Pancreas (tissue), 10 donors: Measurements from ENCODE around the gene ATIC. TPM values are rescaled to one million over a fixed set of nuclear protein-coding genes. Genes with fewer than 3 reads are reported as not detected.
"Not testable (repeated sequence)": the region's sequence is repeated elsewhere in the genome, so short reads cannot be mapped to it uniquely, and the experiment has no call there.

Source experiments
- ATAC-seq, 4 donors: fragments of 200-7000 bp; cut with Tn5 transposase; one replicate each; pipeline versions ENCODE4 v1.8.0 to v1.9.1; 2020; ENCODE audit warnings: mild to moderate bottlenecking in 4 of 4, moderate library complexity in 4 of 4
- DNase-seq, 6 donors: peaks; one replicate each; pipeline ENCODE4 v3.0.0-alpha.2; 2020
- FAIRE-seq: peaks from 2 replicates; lab custom pipeline; 2012; peaks lifted over from hg19 to GRCh38; lab: Jason Lieb, UNC
- H3K27ac ChIP-seq, 4 donors: fragments of 200-600 bp; sonication (generic); 1 replicate in 3 of 4; 2 replicates in 1 of 4; pipeline versions ENCODE4 v1.5.0 to v1.8.0; 2020
- H3K27me3 ChIP-seq, 4 donors: fragments of 200-600 bp; one replicate each; pipeline ENCODE4 v1.8.0; 2021
- H3K36me3 ChIP-seq, 3 donors: fragments of 200-600 bp; sonication (generic) in 1 of 3; one replicate each; pipeline versions ENCODE4 v1.5.0 to v1.8.0; 2020 to 2021
- H3K4me1 ChIP-seq, 3 donors: fragments of 200-600 bp; one replicate each; pipeline ENCODE4 v1.8.0; 2021
- H3K4me3 ChIP-seq, 4 donors: fragments of 200-600 bp; sonication (generic) in 2 of 4; one replicate each; pipeline versions ENCODE4 v1.5.0 to v1.8.0; 2020 to 2021
- H3K9me3 ChIP-seq, 4 donors: fragments of 200-600 bp; one replicate each; pipeline ENCODE4 v1.8.0; 2021
- WGBS, 2 donors: extraction: QIAGEN DNeasy Blood & Tissue Kit; methylation state at CpG; one replicate each; pipeline ENCODE4 v1.1.7; 2013; 5-methylcytosine and 5-hydroxymethylcytosine counted together
- intact Hi-C, 3 donors: fragments of 100-400 bp; cut with DNase I; formaldehyde crosslinking; loops; one replicate each; pipeline versions ENCODE4 v1.11.1 to v1.14.2; 2022
- polyA plus RNA-seq, 2 donors: library from polyadenylated mRNA; stranded (reverse); fragments of 200-250 nt; gene quantifications; one replicate each; pipeline ENCODE4 v1.2.3, GENCODE V29; 2013
- total RNA-seq, 6 donors: library from RNA; stranded (reverse); fragmentation: NEBNext Ultra II Directional in 4 of 6; extraction: Animal tissue kit (Norgen Biotek cat#: 25700) in 4 of 6; gene quantifications; one replicate each; pipeline versions ENCODE4 v1.2.1 to v1.2.4, GENCODE V29; 2021 to 2023
- TF ChIP-seq, protein P1 (sequence below), 4 donors: fragments of 200-600 bp; sonication (generic) in 3 of 4; IDR thresholded peaks; one replicate each; pipeline versions ENCODE4 v1.5.0 to v1.8.0; 2021; ENCODE audit warnings: antibody characterized with exemption in 4 of 4
- donor health status: healthy with polysubstance abuse.
- donor health status: DM: no; HTN: no; CAD: no; lungs with moderate emphysema.
- donor health status: DM: no; HTN: no; CAD: no.
- donor health status: control.
- donor health status: control.
- donor health status: Bipolar disorder and iron deficiency.
- donor health status: DM: yes; HTN: yes; CAD: no.
- donor health status: DM: no; HTN: no; CAD: no.
- donor health status: DM: no; HTN: no; CAD: no.
- donor health status: DM: yes; HTN: yes; CAD: no.

Gene ATIC
- total and polyA plus RNA-seq, 8 donors: 38.6 to 73.2 (median 45.6) TPM

GRCh38 chr2:215358891-215359575 lies 47.2 kb downstream of the ATIC start:
- WGBS, 2 donors: 88 to 91% methylated on average over 15 of the region's 15 CpGs
- H3K36me3 ChIP-seq: peaks cover 0 to 5% (median 0%) of the 10 kb centered on the region in 3 donors
- no peak for FAIRE-seq

GRCh38 chr2:215359576-215359922 lies 47.7 kb downstream of the ATIC start:
- FAIRE-seq (no peak), DNase-seq (no peak), ATAC-seq (no peak)
- TF ChIP-seq, protein P1, sequence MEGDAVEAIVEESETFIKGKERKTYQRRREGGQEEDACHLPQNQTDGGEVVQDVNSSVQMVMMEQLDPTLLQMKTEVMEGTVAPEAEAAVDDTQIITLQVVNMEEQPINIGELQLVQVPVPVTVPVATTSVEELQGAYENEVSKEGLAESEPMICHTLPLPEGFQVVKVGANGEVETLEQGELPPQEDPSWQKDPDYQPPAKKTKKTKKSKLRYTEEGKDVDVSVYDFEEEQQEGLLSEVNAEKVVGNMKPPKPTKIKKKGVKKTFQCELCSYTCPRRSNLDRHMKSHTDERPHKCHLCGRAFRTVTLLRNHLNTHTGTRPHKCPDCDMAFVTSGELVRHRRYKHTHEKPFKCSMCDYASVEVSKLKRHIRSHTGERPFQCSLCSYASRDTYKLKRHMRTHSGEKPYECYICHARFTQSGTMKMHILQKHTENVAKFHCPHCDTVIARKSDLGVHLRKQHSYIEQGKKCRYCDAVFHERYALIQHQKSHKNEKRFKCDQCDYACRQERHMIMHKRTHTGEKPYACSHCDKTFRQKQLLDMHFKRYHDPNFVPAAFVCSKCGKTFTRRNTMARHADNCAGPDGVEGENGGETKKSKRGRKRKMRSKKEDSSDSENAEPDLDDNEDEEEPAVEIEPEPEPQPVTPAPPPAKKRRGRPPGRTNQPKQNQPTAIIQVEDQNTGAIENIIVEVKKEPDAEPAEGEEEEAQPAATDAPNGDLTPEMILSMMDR (IDR thresholded peaks at IDR 0.05): no peak
- H3K27ac ChIP-seq: no peak overlapping the region
- no peaks in the 10 kb centered on the region for H3K9me3 ChIP-seq
- no peak overlapping the region for H3K4me3 ChIP-seq
- H3K27me3 ChIP-seq: no peaks in the 10 kb centered on the region
- no peaks in the 10 kb centered on the region for H3K4me1 ChIP-seq
- 97 to 100% methylated on average over 1 of the region's 1 CpG for WGBS, 2 donors
- H3K36me3 ChIP-seq: peaks cover 0 to 5% (median 0%) of the 10 kb centered on the region in 3 donors
- intact Hi-C loops: no loop called here

More at GRCh38 chr2:215358891-215359575, 47.2 kb downstream of the ATIC start:
- Histone ChIP-seq H3K4me1 (no peaks in the 10 kb centered on the region), H3K27me3 (no peaks in the 10 kb centered on the region), H3K27ac (no peak overlapping the region), H3K4me3 (no peak overlapping the region), H3K9me3 (no peaks in the 10 kb centered on the region)
- TF ChIP-seq, protein P1 (IDR thresholded peaks at IDR 0.05): no peak
- intact Hi-C loops: no loop called here
- no peak for ATAC-seq
- no peak for DNase-seq

GRCh38 chr2:215360059-215360458 lies 48.2 kb downstream of the ATIC start:
- H3K4me1 ChIP-seq, H3K36me3 ChIP-seq, FAIRE-seq, DNase-seq, intact Hi-C loops, H3K9me3 ChIP-seq, H3K27me3 ChIP-seq, H3K27ac ChIP-seq, ATAC-seq, H3K4me3 ChIP-seq: not testable (repeated sequence)
- WGBS, 2 donors: 95 to 97% methylated on average over 3 of the region's 3 CpGs

DNA sequence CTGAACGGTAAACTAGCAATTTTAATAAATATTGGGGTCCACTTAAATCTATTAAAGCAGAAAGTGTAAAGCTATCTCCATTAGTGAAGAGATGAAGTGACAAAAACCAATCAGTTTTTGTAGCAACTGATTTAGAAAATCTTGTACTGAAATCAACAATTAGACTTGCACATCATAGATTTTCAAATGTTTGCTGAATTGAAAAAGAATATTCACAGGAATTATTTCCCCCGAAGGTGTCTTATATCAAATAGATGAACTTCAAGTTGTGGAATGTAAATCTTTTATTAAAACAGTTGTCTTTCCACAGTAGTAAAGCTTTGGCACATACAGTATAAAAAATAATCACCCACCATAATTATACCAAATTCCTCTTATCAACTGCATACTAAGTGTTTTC lies 48.7 kb downstream of the ATIC start:
- H3K9me3 ChIP-seq: no peaks in the 10 kb centered on the region
- no peak overlapping the region for H3K4me3 ChIP-seq
- WGBS, 2 donors: 90% methylated on average over 2 of the region's 2 CpGs
- FAIRE-seq (peak; percentile 29), DNase-seq (no peak), ATAC-seq (no peak)
- peaks cover 0 to 5% (median 0%) of the 10 kb centered on the region in 3 donors for H3K36me3 ChIP-seq
- TF ChIP-seq, protein P1 (IDR thresholded peaks at IDR 0.05): no peak
- no peak overlapping the region for H3K27ac ChIP-seq
- no peaks in the 10 kb centered on the region for H3K4me1 ChIP-seq
- intact Hi-C loops: no loop called here
- no peaks in the 10 kb centered on the region for H3K27me3 ChIP-seq

- ATAC-seq: no peak
- H3K9me3 ChIP-seq: no peaks in the 10 kb centered on the region
- H3K4me1 ChIP-seq: no peaks in the 10 kb centered on the region
- H3K27me3 ChIP-seq: no peaks in the 10 kb centered on the region
- no peak overlapping the region for H3K4me3 ChIP-seq
- intact Hi-C loops: no loop called here
- H3K36me3 ChIP-seq: peaks cover 0 to 5% (median 0%) of the 10 kb centered on the region in 3 donors
- DNase-seq: no peak
- FAIRE-seq: no peak
- no peak overlapping the region for H3K27ac ChIP-seq
- WGBS, 2 donors: 95 to 96% methylated on average over 4 of the region's 4 CpGs
- TF ChIP-seq, protein P1 (IDR thresholded peaks at IDR 0.05): no peak
Observed at GRCh38 chr2:215361211-215361875, 49.5 kb downstream of the ATIC start.
